HG03575 (cell line): ENCODE data around the gene ABCC8.

ENCODE experiments used
- ATAC-seq: cut with Tn5 transposase; IDR thresholded peaks from one replicate; pipeline ENCODE4 v1.9.1; 2021; ENCODE audit not compliant: unreplicated experiment, insufficient number of reproducible peaks, low FRiP score; ENCODE audit errors: extremely low read depth

Gene ABCC8

DNA sequence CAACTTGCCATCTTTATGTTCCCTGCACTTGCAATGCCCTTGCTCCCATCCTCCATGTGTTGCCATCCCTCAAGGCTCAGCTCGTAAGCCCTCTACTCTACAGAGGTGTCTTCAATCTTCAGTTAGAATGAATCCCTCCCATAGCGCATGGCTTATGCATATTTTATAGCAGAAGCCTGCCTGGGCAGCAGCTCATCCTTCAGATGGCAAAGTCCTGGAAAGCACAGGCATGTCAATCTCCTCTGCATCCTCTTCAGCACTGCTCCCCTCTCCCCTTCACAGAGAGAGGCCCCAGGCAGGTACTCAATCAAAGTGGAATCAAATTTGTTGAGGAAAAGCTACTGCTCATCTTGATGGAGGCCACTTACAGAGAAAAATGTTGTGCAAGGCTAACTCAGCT, 31.1 kb upstream of the ABCC8 start:
- no peak for ATAC-seq

DNA sequence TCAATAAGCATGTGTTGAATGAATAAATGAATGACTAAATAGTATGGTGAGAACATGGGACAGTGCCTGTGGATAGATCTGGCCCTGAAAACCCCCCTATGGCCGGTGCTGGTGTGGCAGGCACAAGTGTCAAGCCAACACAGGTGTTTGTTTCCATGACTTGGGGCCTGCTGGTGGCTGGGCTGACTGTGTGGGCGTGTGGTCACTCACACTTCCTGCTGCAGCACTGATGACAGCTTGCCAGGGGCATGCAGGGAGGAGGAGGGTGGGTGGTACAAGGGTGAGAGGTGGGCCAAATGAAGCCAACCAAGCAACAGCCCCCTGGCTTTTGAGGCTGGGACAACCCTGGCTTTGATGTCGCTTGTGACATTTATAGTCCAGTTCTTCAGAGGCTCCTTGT, 30.3 kb upstream of the ABCC8 start:
- no peak for ATAC-seq

- ATAC-seq: no peak
These were observed 29.7 kb upstream of the ABCC8 start for GRCh38 chr11:17506314-17506713.

DNA sequence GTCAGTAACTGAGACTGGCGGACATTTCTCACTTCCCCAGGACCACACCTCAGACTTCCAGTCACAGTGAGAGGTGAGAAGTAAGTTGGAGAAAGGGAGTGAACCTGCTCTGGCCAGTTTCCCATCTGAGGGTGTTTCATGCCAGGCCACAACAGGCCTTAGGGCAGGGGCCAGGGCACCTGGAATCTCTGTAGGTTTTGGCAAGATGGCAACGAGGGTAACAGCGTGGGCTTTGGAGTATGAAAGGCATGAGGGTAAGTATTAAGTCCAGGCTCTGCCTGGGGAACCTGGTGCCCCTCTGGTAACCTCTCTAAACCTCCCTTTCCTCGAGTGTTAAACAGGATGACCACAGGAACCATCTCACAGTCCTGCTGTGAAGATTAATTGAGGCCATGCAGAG, 28.5 kb upstream of the ABCC8 start:
- ATAC-seq: no peak

DNA sequence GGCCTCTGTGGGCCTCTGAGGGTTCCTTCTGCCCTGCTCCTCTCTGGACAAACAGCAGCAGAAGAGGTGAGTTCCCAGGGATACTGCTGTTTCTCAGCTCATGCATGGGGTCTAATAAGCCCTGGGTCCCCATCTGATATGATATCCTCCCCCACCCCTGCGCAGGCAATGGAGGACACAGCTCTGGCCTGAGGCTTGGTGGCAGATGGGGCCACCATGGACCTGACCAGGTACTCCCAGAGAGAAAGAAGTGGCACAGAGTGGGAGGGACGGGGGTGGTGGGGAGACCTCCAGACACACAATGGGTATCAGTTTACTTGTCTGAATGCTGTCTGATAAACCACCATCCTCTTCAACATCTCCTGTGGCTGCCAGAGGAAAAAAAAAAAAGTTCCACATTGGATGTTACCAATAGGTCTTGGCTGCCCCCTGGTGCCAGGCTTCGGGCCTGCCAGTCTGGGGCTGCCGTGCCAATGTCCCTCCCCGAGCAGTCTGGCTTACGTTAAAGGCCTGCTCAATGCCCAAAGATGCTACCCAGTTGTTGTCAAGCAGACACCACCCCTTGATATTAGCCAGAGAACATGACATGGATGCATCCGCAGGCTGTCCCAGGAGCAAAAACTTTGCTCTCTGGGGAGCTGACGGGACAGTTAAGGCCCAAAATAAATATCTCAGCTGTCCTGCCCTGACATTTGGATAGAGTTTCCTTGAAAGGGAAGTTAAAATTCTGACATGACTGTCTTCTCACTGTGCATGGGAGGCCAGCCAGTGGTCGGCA, 27.9 kb upstream of the ABCC8 start:
- ATAC-seq: no peak

DNA sequence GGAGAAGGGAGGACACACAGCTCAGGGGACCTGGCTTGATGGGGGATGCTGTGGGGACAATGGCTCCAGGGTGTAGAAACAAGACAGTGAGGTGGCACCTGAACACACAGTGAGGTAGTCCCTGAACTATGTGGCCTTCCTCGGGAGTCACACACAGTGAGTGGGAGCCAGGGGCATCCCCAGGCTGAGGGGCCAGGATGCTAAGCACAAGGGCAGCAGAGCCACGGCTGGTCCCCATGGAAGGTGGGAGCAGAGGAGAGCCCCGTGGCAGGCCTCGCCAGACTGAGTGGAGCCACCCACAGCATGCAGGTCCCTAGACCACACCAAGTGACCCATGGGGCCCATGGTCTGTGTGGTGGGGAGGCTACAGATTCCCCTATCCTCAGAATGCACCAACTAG, 26.0 kb upstream of the ABCC8 start:
- no peak for ATAC-seq

DNA sequence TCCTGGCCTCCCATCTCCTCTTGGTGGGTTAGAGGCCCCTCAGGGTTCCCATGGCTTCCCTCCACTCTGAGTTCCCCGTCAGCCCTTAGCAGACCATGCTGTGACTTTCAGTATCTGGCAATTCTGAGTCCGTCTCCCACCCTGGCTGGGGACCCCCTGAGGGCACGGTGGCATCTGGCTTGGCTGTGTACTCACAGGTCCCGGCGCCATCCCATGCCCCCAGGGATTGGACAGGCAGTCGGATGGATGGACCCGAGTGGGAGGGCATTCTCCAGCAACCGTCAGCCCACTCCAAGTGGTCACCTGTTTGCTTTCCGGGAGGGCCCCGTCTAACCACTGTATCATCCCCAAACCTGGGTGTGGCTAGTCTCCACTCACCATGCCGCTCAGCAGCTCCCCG, 24.0 kb upstream of the ABCC8 start:
- no peak for ATAC-seq

GRCh38 chr11:17498475-17498874, 21.8 kb upstream of the ABCC8 start:
- no peak for ATAC-seq

- ATAC-seq: no peak
These were observed 21.4 kb upstream of the ABCC8 start for GRCh38 chr11:17498058-17498457.

GRCh38 chr11:17496406-17496805, 19.8 kb upstream of the ABCC8 start:
- no peak for ATAC-seq

- no peak for ATAC-seq
These were observed 17.4 kb upstream of the ABCC8 start for GRCh38 chr11:17494019-17494418.

- ATAC-seq: no peak
These were observed 14.3 kb upstream of the ABCC8 start for GRCh38 chr11:17490938-17491337.

DNA sequence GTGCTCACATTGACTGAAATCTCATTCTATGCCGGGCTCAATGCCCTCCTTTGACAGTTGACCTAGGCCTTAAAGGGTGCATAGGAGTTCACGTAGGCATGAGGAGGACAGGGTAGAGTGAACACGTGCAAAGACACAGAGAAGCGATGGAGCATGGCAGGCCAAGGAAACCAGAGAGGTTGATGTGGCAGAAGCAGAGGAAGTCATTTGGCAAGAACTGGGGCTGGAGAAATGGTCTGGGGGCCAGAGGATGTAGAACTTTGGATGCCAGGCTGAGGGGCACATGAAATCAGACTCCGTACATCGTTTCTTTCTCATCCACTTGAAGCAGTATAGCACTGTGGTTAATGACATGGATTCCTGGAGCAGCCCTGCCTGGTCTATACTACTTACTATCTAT, 13.6 kb upstream of the ABCC8 start:
- no peak for ATAC-seq

GRCh38 chr11:17489751-17490150, 13.1 kb upstream of the ABCC8 start:
- no peak for ATAC-seq

DNA sequence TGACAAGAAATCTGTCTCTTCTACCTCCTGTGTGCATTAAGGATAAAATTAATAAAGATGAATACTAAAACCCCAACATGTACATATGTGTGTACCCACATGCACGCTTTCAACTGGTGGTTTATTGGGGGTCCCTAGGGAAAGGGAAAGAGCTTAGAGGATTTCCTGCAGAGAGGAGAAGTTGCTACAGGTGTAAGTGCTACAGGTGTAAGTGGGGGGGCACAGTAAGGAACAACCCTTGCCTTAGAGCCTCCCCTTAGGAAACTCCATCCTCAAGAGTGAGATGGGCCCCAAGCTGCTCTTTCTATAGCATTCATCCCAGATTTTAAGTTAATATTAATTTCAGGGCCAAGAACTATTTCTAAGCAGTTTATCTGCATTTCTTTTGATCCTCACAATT, 11.9 kb upstream of the ABCC8 start:
- ATAC-seq: no peak

- ATAC-seq: no peak
These were observed 10.0 kb upstream of the ABCC8 start for GRCh38 chr11:17486646-17487045.

GRCh38 chr11:17483505-17483904, 6.9 kb upstream of the ABCC8 start:
- ATAC-seq: no peak

- ATAC-seq: no peak
These were observed 5.3 kb upstream of the ABCC8 start for GRCh38 chr11:17481905-17482304.

GRCh38 chr11:17479284-17480214, 2.9 kb upstream of the ABCC8 start:
- no peak for ATAC-seq

- ATAC-seq: no peak
These were observed 1.4 kb upstream of the ABCC8 start for GRCh38 chr11:17478070-17478469.
